ENCODE measurements around the gene ST7. TPM values are rescaled to one million over a fixed set of nuclear protein-coding genes. Genes with fewer than 3 reads are reported as not detected.

Gene ST7
- total and polyA plus RNA-seq, 2 donors (not counting 3 experiments of a cell fraction or from before 2014, with no cell fraction given): 18.6 to 24.9 TPM

- no peak for FAIRE-seq
- no peaks in the 10 kb centered on the region for H3K27me3 ChIP-seq (ENCODE audit: control insufficient read depth in 2 of 2, insufficient read depth in 2 of 2, low read length in 2 of 2)
- BruUV-seq (replicated peaks): no TSS peak
- TF ChIP-seq MYC (IDR thresholded peaks at IDR 0.05; ENCODE audit: low read depth, low read length) (no peak), MAX (IDR thresholded peaks at IDR 0.05; ENCODE audit: insufficient read depth, insufficient read length) (no peak), EZH2 (IDR thresholded peaks at IDR 0.05; ENCODE audit: borderline replicate concordance, low read depth, low read length, severe bottlenecking) (no peak), POLR2A (IDR thresholded peaks at IDR 0.05; ENCODE audit: low read depth, low read length) (no peak), POLR2AphosphoS5 (IDR thresholded peaks at IDR 0.05; ENCODE audit: insufficient read depth, low read depth, low read length) (no peak), FOS (IDR thresholded peaks at IDR 0.05; ENCODE audit: borderline replicate concordance, insufficient read depth, low read length) (no peak), JUN (IDR thresholded peaks at IDR 0.05; ENCODE audit: borderline replicate concordance, insufficient read depth, insufficient read length, low read depth) (no peak)
- TF ChIP-seq, protein P1, sequence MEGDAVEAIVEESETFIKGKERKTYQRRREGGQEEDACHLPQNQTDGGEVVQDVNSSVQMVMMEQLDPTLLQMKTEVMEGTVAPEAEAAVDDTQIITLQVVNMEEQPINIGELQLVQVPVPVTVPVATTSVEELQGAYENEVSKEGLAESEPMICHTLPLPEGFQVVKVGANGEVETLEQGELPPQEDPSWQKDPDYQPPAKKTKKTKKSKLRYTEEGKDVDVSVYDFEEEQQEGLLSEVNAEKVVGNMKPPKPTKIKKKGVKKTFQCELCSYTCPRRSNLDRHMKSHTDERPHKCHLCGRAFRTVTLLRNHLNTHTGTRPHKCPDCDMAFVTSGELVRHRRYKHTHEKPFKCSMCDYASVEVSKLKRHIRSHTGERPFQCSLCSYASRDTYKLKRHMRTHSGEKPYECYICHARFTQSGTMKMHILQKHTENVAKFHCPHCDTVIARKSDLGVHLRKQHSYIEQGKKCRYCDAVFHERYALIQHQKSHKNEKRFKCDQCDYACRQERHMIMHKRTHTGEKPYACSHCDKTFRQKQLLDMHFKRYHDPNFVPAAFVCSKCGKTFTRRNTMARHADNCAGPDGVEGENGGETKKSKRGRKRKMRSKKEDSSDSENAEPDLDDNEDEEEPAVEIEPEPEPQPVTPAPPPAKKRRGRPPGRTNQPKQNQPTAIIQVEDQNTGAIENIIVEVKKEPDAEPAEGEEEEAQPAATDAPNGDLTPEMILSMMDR (IDR thresholded peaks at IDR 0.05; ENCODE audit: extremely low read depth in 1 of 2, insufficient read depth in 1 of 2, low read depth in 1 of 2, low read length in 2 of 2): no peak
- H3K9ac ChIP-seq (replicated peaks; ENCODE audit: extremely low read depth, insufficient read depth, low read length): no peak overlapping the region
- H4K20me1 ChIP-seq (replicated peaks; ENCODE audit: control insufficient read depth, extremely low read depth, insufficient read depth, low read length): no peaks in the 10 kb centered on the region
- H3K27ac ChIP-seq (ENCODE audit: insufficient read depth, low read depth, low read length): no peak overlapping the region
- H3K79me2 ChIP-seq (ENCODE audit: control insufficient read depth, insufficient read depth, low read length): no peaks in the 10 kb centered on the region
- intact Hi-C loops (cut with micrococcal nuclease) (loop anchor here (10.0 kb wide), 1 partner anchor 246 kb away; no protein-coding TSS in a partner anchor), dilution Hi-C loops (cut with MboI; ENCODE audit: extremely low pct_ligation_motif_present, low sequenced_read_pairs) (no loop called here)
- peaks cover 0 to 2% of the 10 kb centered on the region in 2 experiments for H3K36me3 ChIP-seq (ENCODE audit: control insufficient read depth in 2 of 2, extremely low read depth in 1 of 2, insufficient read depth in 2 of 2, low read length in 2 of 2)
- H3K4me2 ChIP-seq (ENCODE audit: insufficient read depth, low read length): peak overlapping the region; percentile 8
- peaks cover 24% of the 10 kb centered on the region for H3K4me1 ChIP-seq (ENCODE audit: control insufficient read depth, extremely low read depth, insufficient read depth, low read length)
- POLR2A ChIA-PET: no interaction called here
- DNase-seq (ENCODE audit: low read depth, low spot score): peak; percentile 46
- H3K9me1 ChIP-seq (replicated peaks; ENCODE audit: control insufficient read depth, extremely low read depth, insufficient read depth, low read length): no peaks in the 10 kb centered on the region
- H3K9me3 ChIP-seq (replicated peaks; ENCODE audit: control insufficient read depth, insufficient read depth, low read length): no peaks in the 10 kb centered on the region
- H2AFZ ChIP-seq (ENCODE audit: low read depth, low read length): no peak overlapping the region
- CTCF ChIA-PET: interaction anchor here (1.5 to 1.7 kb wide), 3 partner anchors 11 to 151 kb away, joined by 3 to 6 read pairs (median 4); no protein-coding TSS in a partner anchor
- no peak overlapping the region for H3K4me3 ChIP-seq (replicated peaks in 1 of 3; ENCODE audit: insufficient read depth in 1 of 3, low read depth in 1 of 3, low read length in 3 of 3)
Observed at GRCh38 chr7:117138981-117139380, 185.7 kb downstream of the ST7 start.

All from endothelial cell of umbilical vein (primary cell).